H4 (cell line): Measurements from ENCODE around the gene WBP2NL. TPM values are rescaled to one million over a fixed set of nuclear protein-coding genes. Genes with fewer than 3 reads are reported as not detected.
"Not testable (repeated sequence)": the region's sequence is repeated elsewhere in the genome, so short reads cannot be mapped to it uniquely, and the experiment has no call there.

Source experiments
- DNase-seq: peaks from one replicate; pipeline ENCODE4 v3.0.0-alpha.2; 2015; ENCODE audit warnings: low spot score
- total RNA-seq: library from RNA; depleted of rRNA; stranded (reverse); fragments of >200 nt; shearing (Covaris generic); gene quantifications from 2 replicates; pipeline ENCODE4 v1.2.3, GENCODE V29; 2014; rRNA removed

Gene WBP2NL, protein sequence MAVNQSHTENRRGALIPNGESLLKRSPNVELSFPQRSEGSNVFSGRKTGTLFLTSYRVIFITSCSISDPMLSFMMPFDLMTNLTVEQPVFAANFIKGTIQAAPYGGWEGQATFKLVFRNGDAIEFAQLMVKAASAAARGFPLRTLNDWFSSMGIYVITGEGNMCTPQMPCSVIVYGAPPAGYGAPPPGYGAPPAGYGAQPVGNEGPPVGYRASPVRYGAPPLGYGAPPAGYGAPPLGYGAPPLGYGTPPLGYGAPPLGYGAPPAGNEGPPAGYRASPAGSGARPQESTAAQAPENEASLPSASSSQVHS
- total RNA-seq, result not detected in 2 replicates

GRCh38 chr22:41998361-41999261 is at the start of gene WBP2NL:
Gene WBP2NL, plus strand, starts transcription at chr22:41998788. Its CDS starts 31 bp downstream, at chr22:41998819.
- DNase-seq, result no peak

DNA sequence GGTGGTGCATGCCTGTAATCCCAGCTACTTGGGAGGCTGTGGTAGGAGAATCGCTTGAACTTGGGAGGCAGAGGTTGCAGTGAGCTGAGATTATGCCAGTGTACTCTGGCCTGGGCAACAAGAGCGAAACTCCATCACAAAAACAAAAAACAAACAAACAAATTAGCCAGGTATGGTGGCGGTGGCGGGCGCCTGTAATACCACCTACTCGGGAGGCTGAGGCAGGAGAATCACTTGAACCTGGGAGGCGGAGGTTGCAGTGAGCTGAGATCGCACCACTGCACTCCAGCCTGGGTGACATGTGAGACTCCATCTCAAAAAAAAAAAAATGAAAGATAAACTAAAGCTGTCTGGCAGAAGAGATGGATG is 49.7 kb upstream of the WBP2NL start:
- not testable (repeated sequence) for DNase-seq

- DNase-seq, result no peak
These were observed 49.2 kb upstream of the WBP2NL start for GRCh38 chr22:41949297-41949965.

DNA sequence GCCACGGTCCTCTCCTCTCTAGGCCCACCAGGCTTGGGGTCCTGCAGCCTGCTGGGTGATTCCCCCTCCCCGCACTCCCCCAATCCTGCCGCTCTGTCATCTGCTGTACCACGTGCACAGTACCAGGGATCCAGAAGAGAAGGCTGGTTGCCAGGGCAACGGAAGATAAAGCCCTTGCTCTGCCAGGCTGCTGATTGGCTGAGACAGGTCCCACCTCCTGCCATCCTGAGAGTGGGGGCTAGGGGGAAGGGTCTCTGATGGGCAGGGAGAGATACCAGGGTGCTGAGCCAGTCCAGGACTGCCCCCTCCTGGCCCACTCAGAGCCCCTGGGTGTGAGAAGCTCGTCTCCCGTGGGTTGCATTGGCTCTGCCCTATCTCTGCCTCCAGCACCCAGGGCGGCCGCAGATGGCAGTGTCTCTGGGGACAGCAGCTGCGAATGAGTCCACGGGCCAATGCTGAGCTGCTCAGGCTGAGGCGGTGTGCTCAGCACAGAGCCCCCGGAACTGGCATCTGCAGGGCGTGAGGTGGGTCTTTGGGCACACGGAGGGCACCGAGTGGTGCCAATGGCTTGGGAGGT is 46.6 kb upstream of the WBP2NL start, which contains the start of gene SMIM45:
SMIM45 (plus strand) TSS at position 253 of the 577 bp plus-strand sequence.
- DNase-seq, result no peak

DNA sequence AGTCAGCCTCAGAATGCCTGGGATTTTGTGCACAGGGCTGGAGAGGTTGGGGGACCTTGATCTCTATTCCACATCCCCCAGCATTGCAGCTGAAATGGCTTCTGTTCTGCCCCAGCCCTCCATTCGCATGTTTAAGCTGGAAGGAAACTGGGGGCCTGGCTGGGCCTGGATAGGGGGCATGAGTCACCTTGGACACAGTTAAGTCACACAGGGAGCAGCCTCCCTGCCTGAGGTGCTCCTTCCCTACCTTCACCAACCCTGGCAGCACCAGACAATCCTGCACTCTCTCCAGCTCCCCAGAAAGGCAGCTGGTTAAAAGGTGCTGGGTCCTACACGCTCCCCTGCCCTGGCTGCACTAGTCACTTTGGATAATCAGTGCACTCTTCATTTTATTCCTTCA is 45.9 kb upstream of the WBP2NL start:
- DNase-seq, result no peak

DNA sequence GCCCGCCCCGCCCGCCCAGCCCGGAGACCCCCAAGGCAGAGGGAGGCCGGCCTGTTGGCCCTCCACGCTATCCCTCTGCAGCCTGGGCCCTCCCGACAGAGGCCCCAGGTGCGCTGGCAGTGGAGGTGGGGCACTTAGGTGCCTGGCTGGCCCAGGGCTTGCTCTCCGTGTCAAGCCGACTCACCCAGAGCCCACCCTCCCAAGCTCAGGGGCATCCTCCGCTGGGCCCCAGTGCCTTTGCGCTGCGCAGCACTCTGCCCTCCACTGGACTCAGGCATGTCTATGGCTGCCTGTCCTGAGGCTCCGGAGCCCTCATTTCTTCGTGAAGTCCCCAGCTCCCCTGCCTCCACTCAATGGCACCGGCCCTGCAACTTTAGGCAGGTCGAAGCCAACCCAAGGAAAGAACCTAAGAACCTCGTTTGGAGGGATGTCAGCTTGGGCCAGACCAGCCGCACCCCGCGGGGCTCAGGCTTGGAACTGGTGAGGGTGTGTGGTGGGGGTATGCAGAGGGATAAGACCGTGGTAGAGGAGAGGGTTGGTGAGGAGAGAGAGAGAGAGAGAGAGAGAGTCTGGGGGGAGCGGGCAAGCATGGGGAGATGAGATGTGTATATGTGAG is 40.5 kb upstream of the WBP2NL start:
- DNase-seq, result no peak

GRCh38 chr22:41963453-41964111 is 35.0 kb upstream of the WBP2NL start:
- no peak for DNase-seq

GRCh38 chr22:41964112-41964491 is 34.5 kb upstream of the WBP2NL start:
- DNase-seq, result no peak

DNA sequence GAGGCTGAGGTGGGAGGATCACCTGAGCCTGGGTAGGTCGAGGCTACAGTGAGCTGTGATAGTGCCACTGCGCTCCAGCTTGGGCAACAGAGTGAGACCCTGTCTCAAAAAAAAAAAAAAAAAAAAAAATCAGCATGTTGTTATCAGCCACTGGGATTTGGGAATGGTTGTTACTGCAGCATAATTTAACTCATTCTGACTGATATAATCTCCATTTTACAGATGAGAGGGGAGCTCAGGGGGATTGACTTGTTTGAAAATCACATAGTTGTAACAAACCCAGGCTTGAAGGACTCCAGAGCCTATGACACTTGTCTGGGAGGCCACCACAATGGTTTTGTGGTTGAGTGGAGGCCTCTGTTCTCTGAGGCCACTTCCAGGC is 32.4 kb upstream of the WBP2NL start:
- no peak for DNase-seq

DNA sequence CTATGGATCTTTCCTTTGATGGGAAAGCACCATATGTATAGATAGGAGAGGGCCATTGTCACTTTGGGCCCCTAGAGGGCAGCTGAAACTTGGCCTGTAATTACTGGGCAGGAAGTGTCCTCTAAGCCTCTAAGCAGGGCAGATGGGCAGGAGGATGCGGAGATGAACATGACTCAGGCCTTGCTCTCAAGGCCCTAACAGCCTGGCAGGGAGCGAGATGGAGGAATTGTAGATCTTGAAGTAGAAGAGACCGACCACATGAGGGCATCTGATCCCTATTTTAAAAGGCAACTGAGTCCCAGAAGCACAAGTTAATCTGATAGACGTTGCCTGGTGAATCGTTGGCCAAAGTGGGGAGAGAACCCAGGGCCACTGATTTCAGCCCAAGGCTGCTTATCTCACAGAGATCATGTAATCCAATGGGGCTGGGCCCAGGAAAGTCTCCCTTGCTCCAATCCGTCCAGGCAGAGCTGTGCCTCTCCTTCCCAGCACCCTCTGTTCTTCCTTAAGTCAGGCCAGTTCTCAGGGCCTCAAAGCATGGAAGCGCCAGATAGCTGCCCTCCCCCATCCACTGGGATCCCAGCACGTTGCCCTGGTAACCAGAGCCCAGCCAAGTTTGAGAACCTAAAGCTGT is 31.9 kb upstream of the WBP2NL start:
- peak; percentile 65 for DNase-seq

DNA sequence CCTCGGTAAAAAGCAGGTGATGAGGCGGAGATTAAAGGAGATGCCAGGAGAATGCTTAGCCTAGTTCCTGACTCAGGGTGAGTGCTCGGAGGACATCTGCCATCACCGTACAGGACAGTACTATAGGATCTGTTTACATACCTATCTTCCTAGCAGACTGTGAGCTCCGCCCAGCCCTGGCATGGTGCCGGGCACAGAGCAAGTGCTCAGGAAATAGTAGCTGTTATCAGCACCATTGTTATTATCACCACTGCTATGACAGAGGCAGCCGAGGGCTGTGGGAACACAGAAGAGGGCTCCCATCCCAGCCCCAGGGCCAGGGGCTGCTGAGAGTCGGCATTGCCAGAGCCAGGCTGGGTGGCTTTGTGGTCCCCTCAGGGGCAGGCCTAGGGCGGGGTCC is 30.0 kb upstream of the WBP2NL start:
- DNase-seq, result no peak

DNA sequence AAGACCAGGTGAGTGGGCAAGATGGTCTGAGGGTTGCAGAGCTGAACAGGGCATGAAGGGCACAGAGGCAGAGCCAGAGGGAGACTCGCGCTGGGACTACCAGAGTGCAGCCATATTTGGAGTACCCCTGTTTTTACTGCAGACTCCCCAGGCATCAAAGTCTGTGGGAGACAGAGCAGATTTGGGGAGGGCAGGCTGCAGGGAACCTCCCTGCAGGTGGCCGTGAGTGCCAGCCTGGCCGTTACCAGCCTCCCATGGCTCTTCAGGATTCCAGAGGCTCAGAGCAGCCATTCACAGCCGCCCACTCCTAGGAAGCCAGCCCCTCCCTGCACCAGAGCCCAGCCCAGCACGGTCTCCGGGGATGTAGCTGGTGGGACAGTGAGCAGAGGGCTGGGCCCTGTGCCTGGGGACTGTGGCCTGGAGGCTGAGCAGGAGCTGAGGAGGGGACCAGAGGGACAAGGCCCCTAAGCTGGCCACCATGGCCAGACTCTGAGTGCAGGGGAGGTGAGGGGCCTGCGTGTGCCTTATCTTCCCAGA is 29.4 kb upstream of the WBP2NL start, which contains the start of gene SEPTIN3:
SEPTIN3 (plus strand) TSS at position 334 of the 537 bp plus-strand sequence. CDS start 2,050 bp downstream, outside the sequence.
- no peak for DNase-seq

DNA sequence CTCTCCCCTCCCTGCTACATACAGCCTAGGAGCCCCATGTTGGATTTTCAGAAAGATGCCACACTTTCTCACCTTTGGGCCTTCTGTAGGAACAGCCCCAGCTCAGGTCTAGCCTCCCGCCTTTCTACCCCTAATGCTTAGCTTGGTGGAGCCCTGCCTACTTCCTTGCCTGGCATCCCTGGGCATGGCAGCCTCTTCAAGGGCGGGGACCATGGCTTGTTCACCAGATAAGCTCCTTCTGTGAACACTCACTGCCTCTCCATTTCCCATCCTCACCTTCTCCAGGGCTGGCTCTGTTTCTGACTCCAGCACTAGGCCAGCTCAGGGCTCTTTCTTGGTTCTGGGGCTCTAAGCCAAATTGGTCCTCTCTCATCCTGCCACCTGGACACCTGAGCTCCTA is 28.0 kb upstream of the WBP2NL start:
- no peak for DNase-seq

DNA sequence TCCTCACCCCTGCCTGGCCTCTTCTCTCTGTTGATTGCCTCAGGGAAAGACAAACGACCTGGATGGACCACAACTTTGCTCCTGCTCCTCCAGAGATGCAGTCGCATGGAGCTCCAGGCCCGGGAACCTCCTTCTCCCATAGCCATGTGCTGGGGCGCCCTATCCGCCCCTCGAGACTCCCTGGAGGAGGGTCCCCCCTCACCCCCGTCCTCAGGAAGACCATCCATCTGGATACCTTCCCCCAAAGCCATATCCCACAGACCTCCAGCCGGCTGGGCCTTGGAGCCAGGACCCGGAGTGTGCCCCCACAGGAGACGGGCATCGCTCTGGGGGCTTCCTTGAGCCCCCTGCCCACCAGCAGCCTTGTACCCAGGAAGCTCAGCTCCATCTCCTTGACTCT is 27.2 kb upstream of the WBP2NL start:
- DNase-seq, result no peak

DNA sequence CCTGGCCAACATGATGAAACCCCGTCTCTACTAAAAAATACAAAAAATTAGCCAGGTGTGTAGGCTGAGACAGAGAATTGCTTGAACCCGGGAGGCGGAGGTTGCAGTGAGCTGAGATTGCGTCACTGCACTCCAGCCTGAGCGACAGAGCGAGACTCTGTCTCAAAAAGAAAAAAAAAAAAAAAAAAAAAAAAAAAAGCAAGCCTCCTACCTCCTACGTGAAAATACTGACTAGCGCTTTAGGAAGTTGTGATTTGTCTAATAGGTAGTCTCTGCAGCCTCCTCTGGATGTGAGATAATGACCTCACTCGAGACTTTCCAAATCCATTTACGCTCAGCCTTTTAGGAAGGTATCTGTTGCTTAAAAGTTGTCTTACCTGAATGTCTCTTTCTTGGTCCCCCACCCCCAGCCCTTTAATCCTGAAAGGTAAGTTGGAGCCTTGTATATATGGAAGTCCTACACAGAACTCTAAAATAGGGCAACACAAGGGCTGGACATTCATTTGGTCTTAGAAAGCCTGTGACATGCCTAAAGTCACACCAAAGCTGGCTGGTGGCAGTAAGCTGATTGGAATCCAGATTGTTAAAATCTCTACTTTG is 23.8 kb upstream of the WBP2NL start:
- no peak for DNase-seq

DNA sequence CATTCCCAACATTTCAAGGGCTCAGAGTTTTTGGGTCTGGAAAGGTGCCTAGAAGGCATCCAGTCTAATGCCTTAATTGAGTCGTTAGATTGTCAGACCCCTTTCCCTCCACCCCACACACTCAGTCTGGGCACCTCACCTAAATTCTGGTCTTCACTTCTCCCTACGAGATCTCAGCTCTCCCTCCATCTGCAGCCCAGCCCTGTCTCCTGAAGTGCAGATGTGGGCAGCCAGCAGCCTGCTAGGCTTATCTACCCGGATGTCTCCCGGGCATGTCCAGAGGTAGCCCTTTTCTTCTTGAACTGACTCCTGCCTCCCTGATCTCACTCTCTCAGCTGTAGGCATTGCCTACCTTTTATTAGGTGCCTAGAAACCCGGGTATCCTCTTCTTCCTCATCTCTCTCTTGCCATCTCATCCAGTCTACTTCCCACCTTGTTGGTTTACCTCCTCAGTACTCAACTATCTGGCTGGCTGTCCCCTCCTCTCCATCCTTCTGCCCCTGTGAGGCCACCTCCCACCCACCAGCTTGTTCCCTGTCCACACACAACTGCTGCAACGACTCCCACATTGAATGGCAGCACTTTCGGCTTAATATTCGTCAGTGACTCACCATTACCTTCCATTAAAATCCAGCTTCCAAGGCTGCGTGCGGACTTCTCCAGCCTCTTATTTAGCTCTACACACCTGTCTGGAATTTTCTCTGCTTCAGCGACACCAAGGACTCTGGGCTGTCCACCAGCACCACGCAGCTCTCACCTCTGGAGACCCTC is 23.1 kb upstream of the WBP2NL start:
- no peak for DNase-seq

DNA sequence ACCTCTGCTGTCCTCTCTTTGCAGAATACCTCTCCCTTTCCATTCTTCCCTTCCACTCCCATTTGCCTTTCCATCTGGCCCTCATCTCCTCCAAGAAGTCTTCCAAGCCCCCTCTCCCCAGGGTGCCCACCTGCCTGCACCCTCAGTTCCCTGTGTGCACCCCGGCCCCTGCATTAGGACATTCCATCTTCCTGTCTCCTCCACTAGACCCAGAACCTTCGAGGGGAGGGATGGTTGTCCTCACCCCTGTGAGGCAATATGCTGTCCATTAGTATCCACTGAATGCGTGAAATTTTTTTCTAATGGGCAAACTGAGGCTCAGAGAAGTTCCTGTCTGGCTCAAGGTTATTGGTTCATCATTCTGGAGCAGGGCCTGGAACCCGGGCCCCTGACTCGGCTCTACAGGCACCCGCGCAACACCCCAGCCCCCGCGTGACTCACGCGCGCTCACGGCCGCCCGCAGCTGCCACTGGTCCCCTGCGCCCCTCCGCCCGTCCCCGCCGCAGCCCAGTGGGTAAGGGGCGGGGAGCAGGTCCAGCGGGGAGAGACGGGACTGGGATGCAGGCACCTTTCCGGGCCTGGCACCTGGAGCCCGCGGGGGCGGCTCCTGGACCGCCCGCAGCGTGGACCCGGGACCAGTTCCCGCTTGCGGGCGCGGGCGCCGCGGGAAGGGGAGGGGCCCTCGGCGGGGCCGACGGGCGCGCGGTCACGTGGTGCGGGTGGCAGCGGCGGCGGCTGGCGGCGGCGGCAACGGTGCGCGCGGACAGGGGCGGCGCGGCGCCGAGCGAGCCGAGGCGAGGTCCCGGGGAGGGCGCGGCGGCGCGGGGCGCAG is 22.3 kb upstream of the WBP2NL start:
- DNase-seq, result no peak

- DNase-seq, result no peak
These were observed 21.5 kb upstream of the WBP2NL start for GRCh38 chr22:41976961-41977566.
